Stimulated activated CD8-positive, alpha-beta memory T cell treated with anti-CD3 and anti-CD28 coated beads, Interleukin-7, amount 100 ng/mL, for 4 hours (primary cell): ENCODE data around the gene VSNL1.

Source experiments
- DNase-seq, 2 donors: peaks; one replicate each; pipeline ENCODE4 v3.0.0-alpha.2; 2020; ENCODE audit warnings: low read depth in 2 of 2

The VSNL1 gene

GRCh38 chr2:17614174-17614930 lies 73.9 kb downstream of the VSNL1 start:
- no peak for DNase-seq

GRCh38 chr2:17615147-17615546 lies 74.7 kb downstream of the VSNL1 start:
- no peak for DNase-seq

- no peak for DNase-seq
Observed at GRCh38 chr2:17615728-17616351, 75.3 kb downstream of the VSNL1 start.

GRCh38 chr2:17616405-17616804 lies 75.9 kb downstream of the VSNL1 start:
- DNase-seq, result no peak

- DNase-seq, result no peak
Observed at GRCh38 chr2:17617516-17617915, 77.0 kb downstream of the VSNL1 start.

GRCh38 chr2:17617955-17618354 lies 77.5 kb downstream of the VSNL1 start:
- DNase-seq, result no peak

GRCh38 chr2:17620280-17620679 lies 79.8 kb downstream of the VSNL1 start:
- DNase-seq, result no peak

- no peak for DNase-seq
Observed at GRCh38 chr2:17620841-17621240, 80.3 kb downstream of the VSNL1 start.

GRCh38 chr2:17621781-17622180 lies 81.3 kb downstream of the VSNL1 start:
- DNase-seq, result no peak

- no peak for DNase-seq
Observed at GRCh38 chr2:17625446-17625845, 85.0 kb downstream of the VSNL1 start.

- no peak for DNase-seq
Observed at GRCh38 chr2:17626986-17627385, 86.5 kb downstream of the VSNL1 start.

GRCh38 chr2:17627434-17627833 lies 86.9 kb downstream of the VSNL1 start:
- no peak for DNase-seq

- DNase-seq, result no peak
Observed at GRCh38 chr2:17628349-17629261, 88.1 kb downstream of the VSNL1 start.

GRCh38 chr2:17630089-17630488 lies 89.6 kb downstream of the VSNL1 start:
- no peak for DNase-seq

GRCh38 chr2:17634997-17635396 lies 94.5 kb downstream of the VSNL1 start:
- DNase-seq, result no peak

GRCh38 chr2:17636257-17636656 lies 95.8 kb downstream of the VSNL1 start:
- DNase-seq, result no peak

- DNase-seq, result no peak
Observed at GRCh38 chr2:17637131-17637906, 96.8 kb downstream of the VSNL1 start.

- no peak for DNase-seq
Observed at GRCh38 chr2:17638196-17638743, 97.8 kb downstream of the VSNL1 start.

- DNase-seq, result no peak
Observed at GRCh38 chr2:17640406-17640805, 99.9 kb downstream of the VSNL1 start.

GRCh38 chr2:17643031-17643615 lies 102.6 kb downstream of the VSNL1 start:
- no peak for DNase-seq
